GM12878 (cell line): ENCODE data around the gene KHDRBS2. TPM values are rescaled to one million over a fixed set of nuclear protein-coding genes. Genes with fewer than 3 reads are reported as not detected.

Experiments used
- ATAC-seq: fragments of 200-7000 bp; cut with Tn5 transposase; 3 replicates; pipeline ENCODE4 v1.9.1; 2020; ENCODE audit warnings: mild to moderate bottlenecking, moderate library complexity
- BruUV-seq: library from RNA; stranded (reverse); fragments of 400-500 nt; replicated peaks from 2 replicates; lab custom pipeline; 2021; lab: Mats Ljungman, UMichigan
- CTCF ChIA-PET: fragments of 300-600 bp; sonication (Branson Sonifier 250); formaldehyde crosslinking; extraction: SDS; loops from one replicate; lab custom pipeline; 2021; ENCODE audit warnings: inconsistent platforms; lab: Yijun Ruan, JAX
- POLR2A ChIA-PET: fragments of 350-600 bp; formaldehyde crosslinking; extraction: SDS; loops from one replicate; lab custom pipeline; 2021; ENCODE audit warnings: inconsistent platforms; lab: Charles Lee
- RAD21 ChIA-PET: fragments of 300-600 bp; sonication (Branson Sonifier 250); formaldehyde crosslinking; loops from one replicate; lab custom pipeline; 2023; ENCODE audit warnings: antibody characterized with exemption; ENCODE audit not compliant: unreplicated experiment; lab: Charles Lee
- SMC1A ChIA-PET: fragments of 300-600 bp; sonication (Branson Sonifier 250); formaldehyde crosslinking; loops from one replicate; lab custom pipeline; 2023; ENCODE audit not compliant: unreplicated experiment, uncharacterized antibody; lab: Charles Lee
- DNase-seq: peaks from one replicate; pipeline ENCODE4 v3.0.0-alpha.2; 2011; ENCODE audit warnings: low read depth, low spot score
- FAIRE-seq: peaks from 3 replicates; lab custom pipeline; 2011; peaks lifted over from hg19 to GRCh38; lab: Jason Lieb, UNC
- H2AFZ ChIP-seq: 2 replicates; pipeline ENCODE4 v1.6.0; 2011; ENCODE audit warnings: low read depth, low read length, control low read depth; ENCODE audit not compliant: control insufficient read depth
- H3K27ac ChIP-seq: 2 replicates; pipeline ENCODE4 v1.5.1; 2011; ENCODE audit warnings: control low read depth; ENCODE audit not compliant: control insufficient read depth, insufficient read depth
- H3K27me3 ChIP-seq, 2 experiments: replicated peaks in 1 of 2; 2 replicates each; pipeline versions ENCODE4 v1.6.0 to v1.6.1; 2011; ENCODE audit warnings: low read length in 1 of 2; ENCODE audit not compliant: control insufficient read depth in 2 of 2, insufficient read depth in 2 of 2
- H3K36me3 ChIP-seq, 2 experiments: 2 replicates each; pipeline ENCODE4 v1.5.1; 2011; ENCODE audit warnings: low read length in 1 of 2; ENCODE audit not compliant: control insufficient read depth in 2 of 2, insufficient read depth in 2 of 2
- H3K4me1 ChIP-seq: 2 replicates; pipeline ENCODE4 v1.6.1; 2011; ENCODE audit warnings: mild to moderate bottlenecking, low read length, moderate library complexity, mixed read lengths; ENCODE audit not compliant: control insufficient read depth, insufficient read depth
- H3K4me2 ChIP-seq: 2 replicates; pipeline ENCODE4 v1.6.0; 2011; ENCODE audit warnings: control low read depth; ENCODE audit not compliant: control insufficient read depth, insufficient read depth
- H3K4me3 ChIP-seq: fragments of 200-600 bp; sonication (generic); 2 replicates; pipeline ENCODE4 v1.5.1; 2016
- H3K79me2 ChIP-seq: 2 replicates; pipeline ENCODE4 v1.6.0; 2011; ENCODE audit warnings: low read length; ENCODE audit not compliant: control insufficient read depth, insufficient read depth
- H3K9ac ChIP-seq: 2 replicates; pipeline ENCODE4 v1.8.0; 2011; ENCODE audit warnings: low read length, control low read depth, mixed read lengths; ENCODE audit not compliant: control insufficient read depth, insufficient read depth
- H3K9me3 ChIP-seq: replicated peaks from 3 replicates; pipeline ENCODE4 v1.5.1; 2011; ENCODE audit warnings: mild to moderate bottlenecking, low read length; ENCODE audit not compliant: control insufficient read depth, insufficient read depth
- H4K20me1 ChIP-seq: 2 replicates; pipeline ENCODE4 v1.6.0; 2011; ENCODE audit not compliant: control insufficient read depth, insufficient read depth
- CHD2 ChIP-seq: IDR thresholded peaks from 2 replicates; pipeline ENCODE4 v1.6.1; 2011; ENCODE audit warnings: low read depth, low read length, improper control_type of control experiment, borderline replicate concordance
- IRF4 ChIP-seq: IDR thresholded peaks from 2 replicates; pipeline ENCODE4 v1.6.1; 2011; ENCODE audit warnings: low read depth, low read length
- PML ChIP-seq: IDR thresholded peaks from 2 replicates; pipeline ENCODE4 v1.6.1; 2012; ENCODE audit warnings: low read length, inconsistent platforms
- POLR2A ChIP-seq: IDR thresholded peaks from 2 replicates; pipeline ENCODE4 v1.6.1; 2011; ENCODE audit warnings: low read depth, mild to moderate bottlenecking, low read length
- RAD21 ChIP-seq: IDR thresholded peaks from 2 replicates; pipeline ENCODE4 v1.6.1; 2011; ENCODE audit warnings: mild to moderate bottlenecking, low read depth, low read length, moderate library complexity; ENCODE audit not compliant: insufficient read depth
- WGBS: methylation state at CpG from one replicate; pipeline ENCODE4 v1.1.6; 2016; ENCODE audit warnings: low lambda C conversion rate; ENCODE audit not compliant: insufficient replicate concordance, insufficient coverage; ENCODE audit errors: missing lambda C conversion rate; 5-methylcytosine and 5-hydroxymethylcytosine counted together
- in situ Hi-C: fragments of 300-500 bp; cut with MboI; formaldehyde crosslinking; loops from 9 replicates; pipeline ENCODE4 v1.14.3; 2018; ENCODE audit warnings: mixed read lengths
- intact Hi-C: fragments of 100-400 bp; cut with micrococcal nuclease; formaldehyde crosslinking; loops from one replicate; pipeline ENCODE4 v1.14.2; 2022; ENCODE audit not compliant: unreplicated experiment
- polyA plus RNA-seq, 11 experiments: library from polyadenylated mRNA; depleted of rRNA in 4 of 11; unstranded in 6 of 11; stranded (reverse) in 5 of 11; fragments of >200 nt; fragmentation: Nextera tagmentation in 4 of 11; fragmentation: Illumina TruSeq in 1 of 11; extraction: Ambion mirVana in 4 of 11; extraction: Trizol in 1 of 11; gene quantifications; 1 replicate in 1 of 11; 2 replicates in 10 of 11; pipeline versions ENCODE4 v1.2.1 to v1.2.3, GENCODE V29; 2011 to 2016; ENCODE audit warnings: inconsistent platforms in 2 of 11, missing spikeins in 2 of 11, low read depth in 1 of 11
- total RNA-seq, 4 experiments: library from RNA; depleted of rRNA in 3 of 4; stranded (reverse); fragments of >200 nt in 3 of 4; fragmentation: Illumina TruSeq in 1 of 4; extraction: Trizol in 1 of 4; gene quantifications; 2 replicates each; pipeline versions ENCODE4 v1.2.1 to v1.2.3, GENCODE V29; 2013 to 2021
- TF ChIP-seq, protein P1 (sequence below): fragments of 450-650 bp; IDR thresholded peaks from 2 replicates; pipeline ENCODE4 v1.6.1; 2018; ENCODE audit warnings: mild to moderate bottlenecking, low read depth, moderate library complexity; ENCODE audit not compliant: partially characterized antibody
- TF ChIP-seq, protein P2 (sequence below), 3 experiments: IDR thresholded peaks in 2 of 3; conservative IDR thresholded peaks in 1 of 3; 2 replicates each; pipeline ENCODE4 v1.5.1; 2011; ENCODE audit warnings: low read depth in 3 of 3, low read length in 3 of 3, mild to moderate bottlenecking in 3 of 3, control low read depth in 2 of 3, moderate library complexity in 2 of 3, inconsistent platforms in 1 of 3, mixed read lengths in 1 of 3; ENCODE audit not compliant: control insufficient read depth in 2 of 3, insufficient read depth in 1 of 3; ENCODE audit errors: extremely low read depth in 1 of 3

The KHDRBS2 gene
- total and polyA plus RNA-seq, 10 of the 15 experiments (the other 5 are each of a cell fraction or from before 2014, with no cell fraction given): 0.11 to 0.56 TPM; not detected in 8

GRCh38 chr6:61809004-61809595 lies 476.9 kb downstream of the KHDRBS2 start:
- ChIA-PET SMC1A (interaction anchor here (0.8 to 1.2 kb wide), 4 partner anchors 10 to 475 kb away, joined by 3 to 6 read pairs (median 5); no protein-coding TSS in a partner anchor), RAD21 (interaction anchor here (0.6 to 1.2 kb wide), 5 partner anchors 341 to 1994 kb away, joined by 3 to 11 read pairs (median 7); partner anchors contain the start of gene KHDRBS2), CTCF (interaction anchor here (0.5 to 1.5 kb wide), 13 partner anchors 10 to 1464 kb away, joined by 3 to 12 read pairs (median 4); no protein-coding TSS in a partner anchor)
- FAIRE-seq: no peak
- Histone ChIP-seq H2AFZ (no peak overlapping the region), H3K4me2 (no peak overlapping the region), H3K9ac (no peak overlapping the region), H3K9me3 (no peaks in the 10 kb centered on the region), H3K4me3 (no peak overlapping the region), H3K79me2 (no peaks in the 10 kb centered on the region)
- ATAC-seq: peak; percentile 73
- no peak for DNase-seq
- 0% methylated on average over 1 of the region's 1 CpG for WGBS
- in situ Hi-C loops: loop anchor here (25.0 kb wide), 2 partner anchors 978 to 1478 kb away; no protein-coding TSS in a partner anchor
- TF ChIP-seq, protein P1, sequence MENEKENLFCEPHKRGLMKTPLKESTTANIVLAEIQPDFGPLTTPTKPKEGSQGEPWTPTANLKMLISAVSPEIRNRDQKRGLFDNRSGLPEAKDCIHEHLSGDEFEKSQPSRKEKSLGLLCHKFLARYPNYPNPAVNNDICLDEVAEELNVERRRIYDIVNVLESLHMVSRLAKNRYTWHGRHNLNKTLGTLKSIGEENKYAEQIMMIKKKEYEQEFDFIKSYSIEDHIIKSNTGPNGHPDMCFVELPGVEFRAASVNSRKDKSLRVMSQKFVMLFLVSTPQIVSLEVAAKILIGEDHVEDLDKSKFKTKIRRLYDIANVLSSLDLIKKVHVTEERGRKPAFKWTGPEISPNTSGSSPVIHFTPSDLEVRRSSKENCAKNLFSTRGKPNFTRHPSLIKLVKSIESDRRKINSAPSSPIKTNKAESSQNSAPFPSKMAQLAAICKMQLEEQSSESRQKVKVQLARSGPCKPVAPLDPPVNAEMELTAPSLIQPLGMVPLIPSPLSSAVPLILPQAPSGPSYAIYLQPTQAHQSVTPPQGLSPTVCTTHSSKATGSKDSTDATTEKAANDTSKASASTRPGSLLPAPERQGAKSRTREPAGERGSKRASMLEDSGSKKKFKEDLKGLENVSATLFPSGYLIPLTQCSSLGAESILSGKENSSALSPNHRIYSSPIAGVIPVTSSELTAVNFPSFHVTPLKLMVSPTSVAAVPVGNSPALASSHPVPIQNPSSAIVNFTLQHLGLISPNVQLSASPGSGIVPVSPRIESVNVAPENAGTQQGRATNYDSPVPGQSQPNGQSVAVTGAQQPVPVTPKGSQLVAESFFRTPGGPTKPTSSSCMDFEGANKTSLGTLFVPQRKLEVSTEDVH: no peak
- TF ChIP-seq POLR2A: no peak
- TF ChIP-seq, protein P2, sequence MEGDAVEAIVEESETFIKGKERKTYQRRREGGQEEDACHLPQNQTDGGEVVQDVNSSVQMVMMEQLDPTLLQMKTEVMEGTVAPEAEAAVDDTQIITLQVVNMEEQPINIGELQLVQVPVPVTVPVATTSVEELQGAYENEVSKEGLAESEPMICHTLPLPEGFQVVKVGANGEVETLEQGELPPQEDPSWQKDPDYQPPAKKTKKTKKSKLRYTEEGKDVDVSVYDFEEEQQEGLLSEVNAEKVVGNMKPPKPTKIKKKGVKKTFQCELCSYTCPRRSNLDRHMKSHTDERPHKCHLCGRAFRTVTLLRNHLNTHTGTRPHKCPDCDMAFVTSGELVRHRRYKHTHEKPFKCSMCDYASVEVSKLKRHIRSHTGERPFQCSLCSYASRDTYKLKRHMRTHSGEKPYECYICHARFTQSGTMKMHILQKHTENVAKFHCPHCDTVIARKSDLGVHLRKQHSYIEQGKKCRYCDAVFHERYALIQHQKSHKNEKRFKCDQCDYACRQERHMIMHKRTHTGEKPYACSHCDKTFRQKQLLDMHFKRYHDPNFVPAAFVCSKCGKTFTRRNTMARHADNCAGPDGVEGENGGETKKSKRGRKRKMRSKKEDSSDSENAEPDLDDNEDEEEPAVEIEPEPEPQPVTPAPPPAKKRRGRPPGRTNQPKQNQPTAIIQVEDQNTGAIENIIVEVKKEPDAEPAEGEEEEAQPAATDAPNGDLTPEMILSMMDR (IDR thresholded peaks at IDR 0.05 in 2 of 3, conservative IDR thresholded peaks at IDR 0.05 in 1 of 3; ENCODE audit: control insufficient read depth in 2 of 3, extremely low read depth in 1 of 3, insufficient read depth in 1 of 3, low read depth in 3 of 3, low read length in 3 of 3): peak; percentile 43 to 49 (median 49); a peak in 5 of 6 replicates
- TF ChIP-seq PML: no peak
- no peak for TF ChIP-seq CHD2
- TF ChIP-seq IRF4: no peak
- peak; percentile 60 for TF ChIP-seq RAD21
- TF ChIP-seq, all 136 proteins: peak for 2
- POLR2A ChIA-PET: no interaction called here
- Histone ChIP-seq H3K27ac (no peak overlapping the region), H3K4me1 (no peaks in the 10 kb centered on the region), H3K36me3 (no peaks in the 10 kb centered on the region), H3K27me3 (no peaks in the 10 kb centered on the region), H4K20me1 (no peaks in the 10 kb centered on the region)
- intact Hi-C loops: loop anchor here (1.0 to 5.0 kb wide), 2 partner anchors 341 to 1463 kb away; no protein-coding TSS in a partner anchor
- BruUV-seq: no TSS peak
